Measurements from ENCODE around the gene SYP. TPM values are rescaled to one million over a fixed set of nuclear protein-coding genes. Genes with fewer than 3 reads are reported as not detected.

The SYP gene
- total RNA-seq, 2 experiments from 2014 or later = 0.17 to 0.69 TPM

DNA sequence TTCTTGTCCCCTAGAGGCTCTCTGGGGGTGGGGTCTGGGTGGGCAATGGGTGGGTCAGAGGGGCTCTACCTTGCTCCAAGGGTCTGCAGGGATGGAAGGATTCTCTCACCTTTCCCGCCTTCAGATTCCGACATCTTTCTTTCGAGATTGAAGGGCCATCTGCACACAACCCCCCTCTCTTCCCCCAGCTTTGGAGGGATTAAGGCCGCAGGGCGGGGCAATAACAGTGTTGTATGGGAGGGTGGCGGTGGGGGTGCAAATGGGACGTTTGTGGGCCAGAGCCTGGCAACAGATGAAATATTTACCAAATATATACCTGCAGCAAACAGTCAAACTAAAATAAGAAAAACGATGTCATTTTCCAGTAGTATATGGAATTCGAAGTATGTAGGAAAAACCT is 33.2 kb upstream of the SYP start, which contains the start of gene CACNA1F:
CACNA1F (minus strand) TSS at position 165 of the 400 bp plus-strand sequence; CDS start at position 134, 31 bp downstream.
- peak within 1 kb of the TSS; percentile 54 for H3K4me3 Mint-ChIP-seq
- no peaks in the 10 kb centered on the region for H3K27me3 Mint-ChIP-seq
- ATAC-seq (ENCODE audit: poor library complexity) (no peak), DNase-seq (no peak)
- ChIA-PET POLR2A (interaction anchor here (1.3 kb wide), 1 partner anchor 42 kb away, joined by 4 read pairs; no protein-coding TSS in a partner anchor), CTCF (no interaction called here)
- Histone ChIP-seq H3K27me3 (ENCODE audit: control insufficient read depth in 1 of 2, insufficient read depth in 2 of 2, low read length in 2 of 2) (no peaks in the 10 kb centered on the region), H3K4me1 (ENCODE audit: insufficient read depth, low read length) (peaks cover 42% of the 10 kb centered on the region), H3K36me3 (ENCODE audit: insufficient read depth, low read length) (no peaks in the 10 kb centered on the region), H3K9me3 (ENCODE audit: control insufficient read depth in 1 of 2, insufficient read depth in 1 of 2, low read length in 2 of 2) (no peaks in the 10 kb centered on the region), H3K27ac (ENCODE audit: low read depth in 1 of 2, low read length in 2 of 2) (no peak within 1 kb of the TSS), H3K4me3 (ENCODE audit: low read length) (no peak within 1 kb of the TSS)
- TF ChIP-seq, protein P1, sequence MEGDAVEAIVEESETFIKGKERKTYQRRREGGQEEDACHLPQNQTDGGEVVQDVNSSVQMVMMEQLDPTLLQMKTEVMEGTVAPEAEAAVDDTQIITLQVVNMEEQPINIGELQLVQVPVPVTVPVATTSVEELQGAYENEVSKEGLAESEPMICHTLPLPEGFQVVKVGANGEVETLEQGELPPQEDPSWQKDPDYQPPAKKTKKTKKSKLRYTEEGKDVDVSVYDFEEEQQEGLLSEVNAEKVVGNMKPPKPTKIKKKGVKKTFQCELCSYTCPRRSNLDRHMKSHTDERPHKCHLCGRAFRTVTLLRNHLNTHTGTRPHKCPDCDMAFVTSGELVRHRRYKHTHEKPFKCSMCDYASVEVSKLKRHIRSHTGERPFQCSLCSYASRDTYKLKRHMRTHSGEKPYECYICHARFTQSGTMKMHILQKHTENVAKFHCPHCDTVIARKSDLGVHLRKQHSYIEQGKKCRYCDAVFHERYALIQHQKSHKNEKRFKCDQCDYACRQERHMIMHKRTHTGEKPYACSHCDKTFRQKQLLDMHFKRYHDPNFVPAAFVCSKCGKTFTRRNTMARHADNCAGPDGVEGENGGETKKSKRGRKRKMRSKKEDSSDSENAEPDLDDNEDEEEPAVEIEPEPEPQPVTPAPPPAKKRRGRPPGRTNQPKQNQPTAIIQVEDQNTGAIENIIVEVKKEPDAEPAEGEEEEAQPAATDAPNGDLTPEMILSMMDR (IDR thresholded peaks at IDR 0.05) = no peak
- peaks cover 9% of the 10 kb centered on the region for H3K36me3 Mint-ChIP-seq (ENCODE audit: low read depth)
- H3K27ac Mint-ChIP-seq = no peak within 1 kb of the TSS
- H3K4me1 Mint-ChIP-seq (ENCODE audit: low read depth) = peaks cover 44% of the 10 kb centered on the region
- H3K9me3 Mint-ChIP-seq = no peaks in the 10 kb centered on the region
- intact Hi-C loops (cut with DNase I, micrococcal nuclease) = loop anchor here in 1 of 2 experiments (5.0 kb wide), 3 partner anchors 34 to 1396 kb away; partner anchors contain the start of genes PPP1R3F and ZNF81

DNA sequence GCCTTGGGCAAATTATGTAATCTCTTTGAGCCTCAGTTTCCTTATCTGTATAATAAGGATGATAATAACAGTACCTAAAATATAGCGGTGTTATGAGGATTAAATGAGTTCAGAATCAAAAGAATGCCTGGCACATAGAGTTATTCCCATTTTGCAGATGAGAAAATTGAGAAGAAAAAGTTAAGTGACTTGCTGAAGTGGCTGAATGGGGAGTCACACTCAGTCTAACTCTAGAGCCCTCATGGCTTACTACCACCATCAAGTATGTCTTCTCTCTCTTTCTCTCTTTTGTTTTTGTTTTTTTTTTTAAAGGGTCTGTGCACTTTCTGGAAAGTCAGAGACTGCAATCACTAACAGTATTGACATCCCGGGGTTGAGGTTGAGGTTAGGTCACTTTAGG is 32.5 kb upstream of the SYP start:
- no peak overlapping the region for H3K27ac Mint-ChIP-seq
- no peak for ATAC-seq (ENCODE audit: poor library complexity)

DNA sequence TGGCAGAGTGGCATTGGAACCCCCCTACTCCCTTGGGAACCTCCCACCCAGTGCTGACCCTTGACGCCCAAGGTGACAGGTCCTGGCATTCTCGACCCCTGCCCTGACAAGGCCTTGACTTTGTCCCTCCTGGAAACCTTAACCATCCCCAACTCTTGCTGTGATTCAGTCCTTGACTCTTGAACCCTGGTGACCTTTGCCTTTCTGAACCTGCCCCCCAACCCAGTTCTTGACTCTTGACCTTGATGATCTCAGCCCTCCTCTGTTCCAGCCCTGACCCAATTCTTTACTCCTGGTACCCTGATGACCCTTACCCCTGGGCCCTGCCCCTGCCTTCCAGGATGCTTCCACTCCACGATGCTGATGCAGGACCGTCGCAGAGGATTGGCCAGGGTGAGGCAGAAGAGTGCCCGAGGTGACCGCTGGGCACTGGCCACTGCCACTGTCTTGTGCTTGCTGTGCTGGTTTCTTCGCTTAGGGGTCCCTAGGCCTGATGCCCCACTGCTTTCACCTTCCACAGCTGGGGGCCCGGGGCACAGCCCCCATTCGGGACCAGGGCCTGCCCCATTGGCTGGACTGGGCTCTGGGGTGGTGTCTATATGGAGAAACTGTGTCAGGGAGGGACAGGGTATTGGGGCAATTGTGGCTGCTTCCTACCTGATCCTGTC is 31.5 kb upstream of the SYP start:
- Mint-ChIP-seq H3K9me3 (no peaks in the 10 kb centered on the region), H3K4me3 (peak overlapping the region; percentile 34), H3K36me3 (ENCODE audit: low read depth) (peaks cover 4% of the 10 kb centered on the region), H3K27ac (peak overlapping the region; percentile 87), H3K27me3 (no peaks in the 10 kb centered on the region), H3K4me1 (ENCODE audit: low read depth) (peaks cover 34% of the 10 kb centered on the region)
- TF ChIP-seq, protein P1 (IDR thresholded peaks at IDR 0.05) = no peak
- Histone ChIP-seq H3K27me3 (ENCODE audit: control insufficient read depth in 1 of 2, insufficient read depth in 2 of 2, low read length in 2 of 2) (no peaks in the 10 kb centered on the region), H3K4me3 (ENCODE audit: low read length) (peak overlapping the region; percentile 53), H3K4me1 (ENCODE audit: insufficient read depth, low read length) (peaks cover 28% of the 10 kb centered on the region), H3K9me3 (ENCODE audit: control insufficient read depth in 1 of 2, insufficient read depth in 1 of 2, low read length in 2 of 2) (no peaks in the 10 kb centered on the region), H3K27ac (ENCODE audit: low read depth in 1 of 2, low read length in 2 of 2) (no peak overlapping the region), H3K36me3 (ENCODE audit: insufficient read depth, low read length) (no peaks in the 10 kb centered on the region)
- intact Hi-C loops (cut with DNase I, micrococcal nuclease) = loop anchor here in 1 of 2 experiments (5.0 kb wide), 3 partner anchors 36 to 1394 kb away; partner anchors contain the start of genes PPP1R3F and ZNF81
- ChIA-PET CTCF (no interaction called here), POLR2A (interaction anchor here (0.6 kb wide), 1 partner anchor 8 kb away, joined by 3 read pairs; no protein-coding TSS in a partner anchor)
- DNase-seq (no peak), ATAC-seq (ENCODE audit: poor library complexity) (no peak)

More for the DNA sequence above, 32.5 kb upstream of the SYP start:
- Histone ChIP-seq H3K27ac (ENCODE audit: low read depth in 1 of 2, low read length in 2 of 2) (no peak overlapping the region), H3K9me3 (ENCODE audit: control insufficient read depth in 1 of 2, insufficient read depth in 1 of 2, low read length in 2 of 2) (no peaks in the 10 kb centered on the region), H3K36me3 (ENCODE audit: insufficient read depth, low read length) (no peaks in the 10 kb centered on the region), H3K27me3 (ENCODE audit: control insufficient read depth in 1 of 2, insufficient read depth in 2 of 2, low read length in 2 of 2) (no peaks in the 10 kb centered on the region), H3K4me1 (ENCODE audit: insufficient read depth, low read length) (peaks cover 39% of the 10 kb centered on the region), H3K4me3 (ENCODE audit: low read length) (no peak overlapping the region)
- Mint-ChIP-seq H3K4me1 (ENCODE audit: low read depth) (peaks cover 44% of the 10 kb centered on the region), H3K9me3 (no peaks in the 10 kb centered on the region), H3K36me3 (ENCODE audit: low read depth) (peaks cover 9% of the 10 kb centered on the region), H3K4me3 (peak overlapping the region; percentile 54), H3K27me3 (no peaks in the 10 kb centered on the region)
- intact Hi-C loops (cut with DNase I, micrococcal nuclease) = loop anchor here in 1 of 2 experiments (5.0 kb wide), 3 partner anchors 35 to 1395 kb away; partner anchors contain the start of genes PPP1R3F and ZNF81
- ChIA-PET CTCF (no interaction called here), POLR2A (no interaction called here)
- DNase-seq = no peak
- TF ChIP-seq, protein P1 (IDR thresholded peaks at IDR 0.05) = no peak

Measured in CD4-positive, alpha-beta T cell (primary cell).